ENCODE measurements around the gene SLC24A4.

SLC24A4 gene

DNA sequence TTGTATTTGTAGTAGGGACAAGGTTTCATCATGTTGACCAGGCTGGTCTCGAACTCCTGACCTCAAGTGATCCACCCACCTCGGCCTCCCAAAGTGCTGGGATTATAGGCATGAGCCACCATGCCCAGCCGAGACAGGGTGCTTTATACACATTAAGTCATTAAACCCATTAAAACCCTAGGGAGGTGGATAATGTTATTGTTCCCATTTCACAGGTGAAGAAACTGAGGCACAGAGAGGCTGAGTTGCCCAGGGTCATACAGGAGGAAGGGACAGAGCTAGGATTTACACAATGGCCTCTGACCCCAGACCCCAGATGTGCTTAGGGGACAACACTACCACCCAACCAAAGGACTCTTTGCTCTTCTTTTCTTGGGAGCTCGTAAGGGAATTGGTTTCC lies 139.6 kb downstream of the SLC24A4 start:
- no peak overlapping the region for H3K4me2 ChIP-seq (ENCODE audit: low read length)
- no peaks in the 10 kb centered on the region for H3F3A ChIP-seq (ENCODE audit: control insufficient read depth, insufficient read depth)
- no peak overlapping the region for H3K27ac ChIP-seq (ENCODE audit: low read depth, low read length)
- no peaks in the 10 kb centered on the region for H3K4me1 ChIP-seq (ENCODE audit: control insufficient read depth, low read length)
- H4K20me1 ChIP-seq (ENCODE audit: control insufficient read depth, insufficient read depth, low read depth, low read length) = no peaks in the 10 kb centered on the region
- peaks cover 11% of the 10 kb centered on the region for H3K9me3 ChIP-seq (ENCODE audit: control insufficient read depth, insufficient read depth, low read length)
- no peaks in the 10 kb centered on the region for H3K79me2 ChIP-seq (ENCODE audit: control insufficient read depth, low read length)
- TF ChIP-seq EZH2phosphoT487 (IDR thresholded peaks at IDR 0.05; ENCODE audit: borderline replicate concordance, low read length) = no peak
- TF ChIP-seq CTCF (IDR thresholded peaks at IDR 0.05; ENCODE audit: low read depth, low read length, poor library complexity, severe bottlenecking) = no peak
- H3K36me3 ChIP-seq (ENCODE audit: control insufficient read depth, low read length) = no peaks in the 10 kb centered on the region
- H3K9me2 ChIP-seq (replicated peaks; ENCODE audit: control insufficient read depth, low read length) = no peaks in the 10 kb centered on the region
- H3K27me3 ChIP-seq (ENCODE audit: control insufficient read depth, low read length) = no peaks in the 10 kb centered on the region
- no peak overlapping the region for H3K4me3 ChIP-seq (ENCODE audit: low read length)

GRCh38 chr14:92463141-92463540 lies 140.2 kb downstream of the SLC24A4 start:
- Histone ChIP-seq H3K79me2 (ENCODE audit: control insufficient read depth, low read length) (no peaks in the 10 kb centered on the region), H3K4me3 (ENCODE audit: low read length) (no peak overlapping the region), H3K9me3 (ENCODE audit: control insufficient read depth, insufficient read depth, low read length) (peaks cover 11% of the 10 kb centered on the region), H3K36me3 (ENCODE audit: control insufficient read depth, low read length) (no peaks in the 10 kb centered on the region), H3K27me3 (ENCODE audit: control insufficient read depth, low read length) (no peaks in the 10 kb centered on the region), H3K9me2 (replicated peaks; ENCODE audit: control insufficient read depth, low read length) (no peaks in the 10 kb centered on the region), H3K27ac (ENCODE audit: low read depth, low read length) (no peak overlapping the region), H3K4me2 (ENCODE audit: low read length) (no peak overlapping the region), H3F3A (ENCODE audit: control insufficient read depth, insufficient read depth) (no peaks in the 10 kb centered on the region), H4K20me1 (ENCODE audit: control insufficient read depth, insufficient read depth, low read depth, low read length) (no peaks in the 10 kb centered on the region), H3K4me1 (ENCODE audit: control insufficient read depth, low read length) (no peaks in the 10 kb centered on the region)
- TF ChIP-seq CTCF (IDR thresholded peaks at IDR 0.05; ENCODE audit: low read depth, low read length, poor library complexity, severe bottlenecking) = no peak
- TF ChIP-seq EZH2phosphoT487 (IDR thresholded peaks at IDR 0.05; ENCODE audit: borderline replicate concordance, low read length) = no peak

DNA sequence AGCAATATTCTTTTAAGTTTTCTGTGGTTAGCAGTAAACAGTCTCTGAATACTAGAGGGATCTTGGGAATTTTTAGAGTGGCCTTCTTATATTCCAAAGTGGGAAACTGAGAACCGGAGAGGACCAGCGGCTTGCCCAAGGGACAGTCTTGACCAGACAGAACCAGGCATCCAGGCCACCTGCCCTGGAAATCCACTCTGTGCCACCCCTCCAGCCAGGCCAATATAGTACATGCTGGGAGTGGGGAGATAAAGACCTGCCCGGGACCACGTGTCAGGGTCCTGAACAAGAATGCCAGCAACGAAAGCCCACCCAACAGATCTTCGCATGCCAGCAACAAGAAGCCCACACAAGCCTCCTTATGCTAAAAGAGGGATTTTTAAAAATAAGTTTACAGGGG lies 141.2 kb downstream of the SLC24A4 start:
- no peak overlapping the region for H3K27ac ChIP-seq (ENCODE audit: low read depth, low read length)
- no peaks in the 10 kb centered on the region for H3K79me2 ChIP-seq (ENCODE audit: control insufficient read depth, low read length)
- no peaks in the 10 kb centered on the region for H3K27me3 ChIP-seq (ENCODE audit: control insufficient read depth, low read length)
- no peak overlapping the region for H3K4me2 ChIP-seq (ENCODE audit: low read length)
- no peaks in the 10 kb centered on the region for H3K9me2 ChIP-seq (replicated peaks; ENCODE audit: control insufficient read depth, low read length)
- no peaks in the 10 kb centered on the region for H3K4me1 ChIP-seq (ENCODE audit: control insufficient read depth, low read length)
- H3K4me3 ChIP-seq (ENCODE audit: low read length) = no peak overlapping the region
- H4K20me1 ChIP-seq (ENCODE audit: control insufficient read depth, insufficient read depth, low read depth, low read length) = no peaks in the 10 kb centered on the region
- peaks cover 11% of the 10 kb centered on the region for H3K9me3 ChIP-seq (ENCODE audit: control insufficient read depth, insufficient read depth, low read length)
- H3F3A ChIP-seq (ENCODE audit: control insufficient read depth, insufficient read depth) = no peaks in the 10 kb centered on the region
- H3K36me3 ChIP-seq (ENCODE audit: control insufficient read depth, low read length) = no peaks in the 10 kb centered on the region
- no peak for TF ChIP-seq EZH2phosphoT487 (IDR thresholded peaks at IDR 0.05; ENCODE audit: borderline replicate concordance, low read length)
- TF ChIP-seq CTCF (IDR thresholded peaks at IDR 0.05; ENCODE audit: low read depth, low read length, poor library complexity, severe bottlenecking) = no peak

- Histone ChIP-seq H3K36me3 (ENCODE audit: control insufficient read depth, low read length) (no peaks in the 10 kb centered on the region), H3K4me3 (ENCODE audit: low read length) (no peak overlapping the region), H3K27me3 (ENCODE audit: control insufficient read depth, low read length) (no peaks in the 10 kb centered on the region), H3F3A (ENCODE audit: control insufficient read depth, insufficient read depth) (no peaks in the 10 kb centered on the region), H3K79me2 (ENCODE audit: control insufficient read depth, low read length) (no peaks in the 10 kb centered on the region), H3K9me3 (ENCODE audit: control insufficient read depth, insufficient read depth, low read length) (peaks cover 11% of the 10 kb centered on the region), H4K20me1 (ENCODE audit: control insufficient read depth, insufficient read depth, low read depth, low read length) (no peaks in the 10 kb centered on the region), H3K4me1 (ENCODE audit: control insufficient read depth, low read length) (no peaks in the 10 kb centered on the region), H3K4me2 (ENCODE audit: low read length) (no peak overlapping the region), H3K9me2 (replicated peaks; ENCODE audit: control insufficient read depth, low read length) (no peaks in the 10 kb centered on the region), H3K27ac (ENCODE audit: low read depth, low read length) (no peak overlapping the region)
- TF ChIP-seq CTCF (IDR thresholded peaks at IDR 0.05; ENCODE audit: low read depth, low read length, poor library complexity, severe bottlenecking) (no peak), EZH2phosphoT487 (IDR thresholded peaks at IDR 0.05; ENCODE audit: borderline replicate concordance, low read length) (no peak)
These were observed 141.8 kb downstream of the SLC24A4 start for GRCh38 chr14:92464716-92465115.
